ENCODE data around the gene IGSF21.

IGSF21 gene

GRCh38 chr1:18246543-18246942 lies 138.9 kb downstream of the IGSF21 start:
- no peak overlapping the region for H3K9ac ChIP-seq (ENCODE audit: low read length)
- H3K4me3 ChIP-seq (ENCODE audit: low read length), result no peak overlapping the region
- H3K79me2 ChIP-seq (ENCODE audit: low read length), result no peaks in the 10 kb centered on the region
- H3K36me3 ChIP-seq (replicated peaks; ENCODE audit: low read depth, low read length), result no peaks in the 10 kb centered on the region
- no peaks in the 10 kb centered on the region for H4K20me1 ChIP-seq (ENCODE audit: insufficient read depth, low read length)
- TF ChIP-seq EZH2phosphoT487 (IDR thresholded peaks at IDR 0.05; ENCODE audit: low read depth) (no peak), CTCF (IDR thresholded peaks at IDR 0.05; ENCODE audit: low read depth, low read length) (no peak)
- H3K27me3 ChIP-seq (ENCODE audit: low read depth, low read length), result no peaks in the 10 kb centered on the region
- no peaks in the 10 kb centered on the region for H3K4me1 ChIP-seq (ENCODE audit: low read length)
- no peak overlapping the region for H3K27ac ChIP-seq (ENCODE audit: low read length)
- no peak overlapping the region for H2AFZ ChIP-seq (ENCODE audit: low read depth, low read length)
- no peaks in the 10 kb centered on the region for H3K9me3 ChIP-seq (ENCODE audit: insufficient read depth, low read length)
- no peak overlapping the region for H3K4me2 ChIP-seq (ENCODE audit: low read length)

- no peak overlapping the region for H3K4me3 ChIP-seq (ENCODE audit: low read length)
- no peak overlapping the region for H3K4me2 ChIP-seq (ENCODE audit: low read length)
- no peaks in the 10 kb centered on the region for H3K27me3 ChIP-seq (ENCODE audit: low read depth, low read length)
- no peak overlapping the region for H3K9ac ChIP-seq (ENCODE audit: low read length)
- H3K27ac ChIP-seq (ENCODE audit: low read length), result no peak overlapping the region
- no peaks in the 10 kb centered on the region for H3K4me1 ChIP-seq (ENCODE audit: low read length)
- TF ChIP-seq CTCF (IDR thresholded peaks at IDR 0.05; ENCODE audit: low read depth, low read length) (no peak), EZH2phosphoT487 (IDR thresholded peaks at IDR 0.05; ENCODE audit: low read depth) (no peak)
- no peak overlapping the region for H2AFZ ChIP-seq (ENCODE audit: low read depth, low read length)
- H4K20me1 ChIP-seq (ENCODE audit: insufficient read depth, low read length), result no peaks in the 10 kb centered on the region
- no peaks in the 10 kb centered on the region for H3K9me3 ChIP-seq (ENCODE audit: insufficient read depth, low read length)
- H3K79me2 ChIP-seq (ENCODE audit: low read length), result no peaks in the 10 kb centered on the region
- H3K36me3 ChIP-seq (replicated peaks; ENCODE audit: low read depth, low read length), result no peaks in the 10 kb centered on the region
Measured at GRCh38 chr1:18247151-18247550, 139.6 kb downstream of the IGSF21 start.

- Histone ChIP-seq H3K79me2 (ENCODE audit: low read length) (no peaks in the 10 kb centered on the region), H3K27me3 (ENCODE audit: low read depth, low read length) (no peaks in the 10 kb centered on the region), H4K20me1 (ENCODE audit: insufficient read depth, low read length) (no peaks in the 10 kb centered on the region), H3K4me1 (ENCODE audit: low read length) (no peaks in the 10 kb centered on the region), H3K4me3 (ENCODE audit: low read length) (no peak overlapping the region), H3K9me3 (ENCODE audit: insufficient read depth, low read length) (no peaks in the 10 kb centered on the region), H3K9ac (ENCODE audit: low read length) (no peak overlapping the region), H3K27ac (ENCODE audit: low read length) (no peak overlapping the region), H2AFZ (ENCODE audit: low read depth, low read length) (no peak overlapping the region), H3K36me3 (replicated peaks; ENCODE audit: low read depth, low read length) (no peaks in the 10 kb centered on the region), H3K4me2 (ENCODE audit: low read length) (no peak overlapping the region)
- TF ChIP-seq EZH2phosphoT487 (IDR thresholded peaks at IDR 0.05; ENCODE audit: low read depth), result no peak
- no peak for TF ChIP-seq CTCF (IDR thresholded peaks at IDR 0.05; ENCODE audit: low read depth, low read length)
Measured at GRCh38 chr1:18249631-18250030, 142.0 kb downstream of the IGSF21 start.

GRCh38 chr1:18253093-18253492 lies 145.5 kb downstream of the IGSF21 start:
- Histone ChIP-seq H3K27ac (ENCODE audit: low read length) (no peak overlapping the region), H3K79me2 (ENCODE audit: low read length) (no peaks in the 10 kb centered on the region), H3K9ac (ENCODE audit: low read length) (no peak overlapping the region), H4K20me1 (ENCODE audit: insufficient read depth, low read length) (no peaks in the 10 kb centered on the region), H3K4me2 (ENCODE audit: low read length) (no peak overlapping the region), H3K36me3 (replicated peaks; ENCODE audit: low read depth, low read length) (no peaks in the 10 kb centered on the region), H3K4me1 (ENCODE audit: low read length) (no peaks in the 10 kb centered on the region), H3K27me3 (ENCODE audit: low read depth, low read length) (no peaks in the 10 kb centered on the region), H2AFZ (ENCODE audit: low read depth, low read length) (no peak overlapping the region), H3K4me3 (ENCODE audit: low read length) (no peak overlapping the region), H3K9me3 (ENCODE audit: insufficient read depth, low read length) (no peaks in the 10 kb centered on the region)
- no peak for TF ChIP-seq EZH2phosphoT487 (IDR thresholded peaks at IDR 0.05; ENCODE audit: low read depth)
- no peak for TF ChIP-seq CTCF (IDR thresholded peaks at IDR 0.05; ENCODE audit: low read depth, low read length)

All from OCI-LY3 (cell line).